Keratinocyte (primary cell): ENCODE data around the gene ADAMTS6. TPM values are rescaled to one million over a fixed set of nuclear protein-coding genes. Genes with fewer than 3 reads are reported as not detected.

ENCODE experiments used
- DNase-seq: peaks from one replicate; pipeline ENCODE4 v3.0.0-alpha.2; 2011; ENCODE audit warnings: low read depth, missing footprints, low spot score
- FAIRE-seq: peaks from 2 replicates; lab custom pipeline; 2011; peaks lifted over from hg19 to GRCh38; lab: Jason Lieb, UNC
- H2AFZ ChIP-seq: 2 replicates; pipeline ENCODE4 v1.6.0; 2012; ENCODE audit warnings: low read length, control low read depth, inconsistent platforms; ENCODE audit not compliant: control insufficient read depth
- H3K27ac ChIP-seq: 2 replicates; pipeline ENCODE4 v1.5.1; 2011; ENCODE audit warnings: low read length; ENCODE audit not compliant: control insufficient read depth, insufficient read depth
- H3K27me3 ChIP-seq: 3 replicates; pipeline ENCODE4 v1.6.0; 2011; ENCODE audit warnings: low read length; ENCODE audit not compliant: control insufficient read depth, insufficient read depth; ENCODE audit errors: extremely low read depth
- H3K36me3 ChIP-seq, 2 experiments: 2 replicates in 1 of 2; 3 replicates in 1 of 2; pipeline ENCODE4 v1.5.1; 2011; ENCODE audit warnings: low read length in 2 of 2, mild to moderate bottlenecking in 1 of 2; ENCODE audit not compliant: control insufficient read depth in 2 of 2, insufficient read depth in 2 of 2; ENCODE audit errors: extremely low read depth in 1 of 2
- H3K4me1 ChIP-seq: 3 replicates; pipeline ENCODE4 v1.5.1; 2011; ENCODE audit warnings: low read length; ENCODE audit not compliant: control insufficient read depth, insufficient read depth; ENCODE audit errors: extremely low read depth
- H3K4me2 ChIP-seq: 3 replicates; pipeline ENCODE4 v1.6.0; 2011; ENCODE audit warnings: low read depth, low read length; ENCODE audit not compliant: control insufficient read depth, insufficient read depth; ENCODE audit errors: extremely low read depth
- H3K4me3 ChIP-seq, 3 experiments: fragments of 200-600 bp in 1 of 3; sonication (generic) in 1 of 3; 2 replicates in 2 of 3; 3 replicates in 1 of 3; pipeline ENCODE4 v1.5.1; 2011 to 2016; ENCODE audit warnings: low read length in 3 of 3, mild to moderate bottlenecking in 3 of 3, control low read depth in 2 of 3, inconsistent platforms in 1 of 3, low read depth in 1 of 3, mixed read lengths in 1 of 3, mixed run types in 1 of 3, moderate library complexity in 1 of 3; ENCODE audit not compliant: control insufficient read depth in 2 of 3, insufficient read depth in 2 of 3; ENCODE audit errors: extremely low read depth in 1 of 3
- H3K79me2 ChIP-seq: 2 replicates; pipeline ENCODE4 v1.6.0; 2012; ENCODE audit warnings: low read length; ENCODE audit not compliant: control insufficient read depth, insufficient read depth
- H3K9ac ChIP-seq: 3 replicates; pipeline ENCODE4 v1.6.0; 2011; ENCODE audit warnings: low read length; ENCODE audit not compliant: control insufficient read depth, insufficient read depth; ENCODE audit errors: extremely low read depth
- H3K9me1 ChIP-seq: 3 replicates; pipeline ENCODE4 v1.6.0; 2011; ENCODE audit warnings: low read length; ENCODE audit not compliant: control insufficient read depth, insufficient read depth; ENCODE audit errors: extremely low read depth
- H3K9me3 ChIP-seq: 2 replicates; pipeline ENCODE4 v1.5.1; 2012; ENCODE audit warnings: low read depth, low read length; ENCODE audit not compliant: control insufficient read depth
- H4K20me1 ChIP-seq: 3 replicates; pipeline ENCODE4 v1.6.0; 2011; ENCODE audit warnings: low read length; ENCODE audit not compliant: control insufficient read depth, insufficient read depth; ENCODE audit errors: extremely low read depth
- CTCF ChIP-seq, 3 experiments: IDR thresholded peaks in 1 of 3; conservative IDR thresholded peaks in 1 of 3; optimal IDR thresholded peaks in 1 of 3; 2 replicates in 2 of 3; 3 replicates in 1 of 3; pipeline versions ENCODE3 to v1.5.1; 2011; ENCODE audit warnings: low read length in 3 of 3, mild to moderate bottlenecking in 3 of 3, moderate library complexity in 2 of 3, control low read depth in 1 of 3, inconsistent platforms in 1 of 3; ENCODE audit not compliant: insufficient read depth in 2 of 3; ENCODE audit errors: extremely low read depth in 1 of 3
- EZH2 ChIP-seq: IDR thresholded peaks from one replicate; pipeline ENCODE4 v1.6.1; 2012; ENCODE audit warnings: inconsistent platforms, mild to moderate bottlenecking, low read length, moderate library complexity
- dilution Hi-C: fragments of 300-500 bp; cut with MboI; formaldehyde crosslinking; loops from one replicate; pipeline ENCODE4 v1.7.0; 2020; ENCODE audit warnings: low sequenced_read_pairs; ENCODE audit not compliant: extremely low pct_ligation_motif_present
- polyA plus RNA-seq, 5 experiments: library from polyadenylated mRNA; depleted of rRNA in 3 of 5; stranded (reverse) in 3 of 5; stranded (forward) in 1 of 5; unstranded in 1 of 5; fragments of >200 nt; gene quantifications; 1 replicate in 1 of 5; 2 replicates in 3 of 5; 3 replicates in 1 of 5; pipeline versions ENCODE4 v1.2.1 to v1.2.3, GENCODE V29; 2011 to 2012; ENCODE audit warnings: missing spikeins in 2 of 5, low read depth in 1 of 5, low replicate concordance in 1 of 5

Gene ADAMTS6
- polyA plus RNA-seq, 1 donor (not counting 4 experiments of a cell fraction or from before 2014, with no cell fraction given) = 10.9 TPM

GRCh38 chr5:65117525-65117924 is 364.2 kb downstream of the ADAMTS6 start:
- Histone ChIP-seq H3K27me3 (no peaks in the 10 kb centered on the region), H3K9me3 (no peaks in the 10 kb centered on the region), H3K79me2 (no peaks in the 10 kb centered on the region), H3K9me1 (no peaks in the 10 kb centered on the region), H3K9ac (no peak overlapping the region), H3K4me2 (no peak overlapping the region), H3K36me3 (no peaks in the 10 kb centered on the region), H3K4me1 (no peaks in the 10 kb centered on the region), H4K20me1 (no peaks in the 10 kb centered on the region), H2AFZ (no peak overlapping the region), H3K4me3 (no peak overlapping the region), H3K27ac (no peak overlapping the region)
- no peak for TF ChIP-seq EZH2
- no peak for TF ChIP-seq CTCF (optimal IDR thresholded peaks at IDR 0.05 in 1 of 3, IDR thresholded peaks at IDR 0.05 in 1 of 3, conservative IDR thresholded peaks at IDR 0.05 in 1 of 3; ENCODE audit: extremely low read depth in 1 of 3, insufficient read depth in 2 of 3, low read length in 3 of 3)
- FAIRE-seq (no peak), DNase-seq (no peak)
- dilution Hi-C loops = no loop called here

GRCh38 chr5:65113771-65114170 is 367.9 kb downstream of the ADAMTS6 start:
- H3K27ac ChIP-seq = no peak overlapping the region
- H3K36me3 ChIP-seq = no peaks in the 10 kb centered on the region
- no peak overlapping the region for H3K4me3 ChIP-seq
- H2AFZ ChIP-seq = no peak overlapping the region
- H3K9me3 ChIP-seq = no peaks in the 10 kb centered on the region
- TF ChIP-seq CTCF (optimal IDR thresholded peaks at IDR 0.05 in 1 of 3, IDR thresholded peaks at IDR 0.05 in 1 of 3, conservative IDR thresholded peaks at IDR 0.05 in 1 of 3; ENCODE audit: extremely low read depth in 1 of 3, insufficient read depth in 2 of 3, low read length in 3 of 3) = no peak
- no peak for TF ChIP-seq EZH2
- no peak for FAIRE-seq
- no peak overlapping the region for H3K9ac ChIP-seq
- no peaks in the 10 kb centered on the region for H3K4me1 ChIP-seq
- H3K4me2 ChIP-seq = no peak overlapping the region
- H3K27me3 ChIP-seq = no peaks in the 10 kb centered on the region
- no peaks in the 10 kb centered on the region for H3K9me1 ChIP-seq
- no peaks in the 10 kb centered on the region for H4K20me1 ChIP-seq
- dilution Hi-C loops = no loop called here
- DNase-seq = no peak
- H3K79me2 ChIP-seq = no peaks in the 10 kb centered on the region
